ENCODE measurements around the gene CLIC6.

DNA sequence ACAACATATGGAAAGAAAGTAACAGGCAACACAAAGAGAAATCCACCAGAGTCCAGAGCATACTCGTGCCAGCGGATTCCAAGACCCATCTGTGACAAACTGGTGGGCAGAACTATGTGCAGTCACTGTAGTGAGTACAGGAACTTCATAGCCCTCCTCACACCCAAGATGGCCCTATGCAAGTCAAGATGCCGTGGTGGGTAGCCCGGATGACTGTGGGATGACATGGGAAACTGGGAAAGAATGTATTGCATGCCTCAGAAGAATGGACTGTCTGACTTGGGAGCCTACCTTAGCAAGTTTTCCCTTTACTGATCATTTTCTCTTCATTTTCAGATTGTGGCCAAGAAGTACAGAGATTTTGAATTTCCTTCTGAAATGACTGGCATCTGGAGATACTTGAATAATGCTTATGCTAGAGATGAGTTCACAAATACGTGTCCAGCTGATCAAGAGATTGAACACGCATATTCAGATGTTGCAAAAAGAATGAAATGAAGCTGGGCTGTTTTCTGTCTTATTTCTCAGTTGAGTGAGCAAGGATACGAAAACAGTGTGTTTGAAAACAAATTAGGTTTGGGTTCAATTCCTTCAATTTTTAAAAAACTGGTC lies 47.3 kb downstream of the CLIC6 start:
- TF ChIP-seq, protein P1, sequence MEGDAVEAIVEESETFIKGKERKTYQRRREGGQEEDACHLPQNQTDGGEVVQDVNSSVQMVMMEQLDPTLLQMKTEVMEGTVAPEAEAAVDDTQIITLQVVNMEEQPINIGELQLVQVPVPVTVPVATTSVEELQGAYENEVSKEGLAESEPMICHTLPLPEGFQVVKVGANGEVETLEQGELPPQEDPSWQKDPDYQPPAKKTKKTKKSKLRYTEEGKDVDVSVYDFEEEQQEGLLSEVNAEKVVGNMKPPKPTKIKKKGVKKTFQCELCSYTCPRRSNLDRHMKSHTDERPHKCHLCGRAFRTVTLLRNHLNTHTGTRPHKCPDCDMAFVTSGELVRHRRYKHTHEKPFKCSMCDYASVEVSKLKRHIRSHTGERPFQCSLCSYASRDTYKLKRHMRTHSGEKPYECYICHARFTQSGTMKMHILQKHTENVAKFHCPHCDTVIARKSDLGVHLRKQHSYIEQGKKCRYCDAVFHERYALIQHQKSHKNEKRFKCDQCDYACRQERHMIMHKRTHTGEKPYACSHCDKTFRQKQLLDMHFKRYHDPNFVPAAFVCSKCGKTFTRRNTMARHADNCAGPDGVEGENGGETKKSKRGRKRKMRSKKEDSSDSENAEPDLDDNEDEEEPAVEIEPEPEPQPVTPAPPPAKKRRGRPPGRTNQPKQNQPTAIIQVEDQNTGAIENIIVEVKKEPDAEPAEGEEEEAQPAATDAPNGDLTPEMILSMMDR (IDR thresholded peaks at IDR 0.05 in 4 of 5, conservative IDR thresholded peaks at IDR 0.05 in 1 of 5) = no peak
- TF ChIP-seq POLR2A (IDR thresholded peaks at IDR 0.05) = no peak

Measured in gastrocnemius medialis (tissue), 4 donors.